Cerebellar cortex (tissue), 1 donor: ENCODE data around the gene COL4A1.

Experiments
- DNase-seq: peaks from one replicate; pipeline ENCODE4 v3.0.0-alpha.2; 2015; ENCODE audit warnings: low spot score

The COL4A1 gene

GRCh38 chr13:110236431-110236830 is 70.5 kb downstream of the COL4A1 start:
- DNase-seq, result no peak

GRCh38 chr13:110234532-110234931 is 72.4 kb downstream of the COL4A1 start:
- no peak for DNase-seq

GRCh38 chr13:110233951-110234280 is 73.0 kb downstream of the COL4A1 start:
- DNase-seq, result no peak

- no peak for DNase-seq
These were observed 73.6 kb downstream of the COL4A1 start for GRCh38 chr13:110233181-110233950.

- DNase-seq, result no peak
These were observed 74.2 kb downstream of the COL4A1 start for GRCh38 chr13:110232756-110233155.

GRCh38 chr13:110232142-110232541 is 74.8 kb downstream of the COL4A1 start:
- no peak for DNase-seq

- no peak for DNase-seq
These were observed 75.5 kb downstream of the COL4A1 start for GRCh38 chr13:110231348-110232047.

- no peak for DNase-seq
These were observed 76.2 kb downstream of the COL4A1 start for GRCh38 chr13:110230661-110231347.

GRCh38 chr13:110229905-110230563 is 76.9 kb downstream of the COL4A1 start:
- DNase-seq, result no peak

GRCh38 chr13:110228936-110229904 is 77.7 kb downstream of the COL4A1 start:
- DNase-seq, result no peak

- no peak for DNase-seq
These were observed 78.9 kb downstream of the COL4A1 start for GRCh38 chr13:110227864-110228643.

- DNase-seq, result no peak
These were observed 79.5 kb downstream of the COL4A1 start for GRCh38 chr13:110227416-110227815.

GRCh38 chr13:110225609-110226574 is 81.1 kb downstream of the COL4A1 start:
- DNase-seq, result no peak

GRCh38 chr13:110225003-110225402 is 82.0 kb downstream of the COL4A1 start:
- no peak for DNase-seq

GRCh38 chr13:110224519-110224918 is 82.4 kb downstream of the COL4A1 start:
- DNase-seq, result no peak

- no peak for DNase-seq
These were observed 85.4 kb downstream of the COL4A1 start for GRCh38 chr13:110221406-110222117.

- DNase-seq, result no peak
These were observed 86.5 kb downstream of the COL4A1 start for GRCh38 chr13:110220471-110220870.

- DNase-seq, result no peak
These were observed 88.3 kb downstream of the COL4A1 start for GRCh38 chr13:110218581-110219201.
